ENCODE measurements around the gene CCR6.

DNA sequence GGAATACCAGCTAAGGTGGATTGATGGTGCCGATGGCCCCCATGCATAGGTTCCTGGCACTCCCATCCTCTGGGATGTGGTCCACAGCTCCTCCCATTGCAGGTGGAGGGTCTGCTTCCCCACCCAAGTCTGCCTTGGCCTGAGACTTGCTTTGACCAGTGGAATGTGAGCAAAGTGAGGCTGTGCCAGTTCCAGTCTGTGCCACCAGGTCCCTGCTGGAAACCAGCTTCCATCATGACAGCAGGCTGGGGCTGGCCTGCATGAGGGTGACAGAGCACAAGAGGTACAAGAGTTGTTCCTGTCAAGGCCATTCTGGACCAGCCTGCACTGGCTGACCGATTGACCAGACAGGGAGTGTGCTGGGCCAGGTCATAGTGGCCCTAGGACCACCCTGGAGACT is 27.0 kb upstream of the CCR6 start:
- TF ChIP-seq, protein P1, sequence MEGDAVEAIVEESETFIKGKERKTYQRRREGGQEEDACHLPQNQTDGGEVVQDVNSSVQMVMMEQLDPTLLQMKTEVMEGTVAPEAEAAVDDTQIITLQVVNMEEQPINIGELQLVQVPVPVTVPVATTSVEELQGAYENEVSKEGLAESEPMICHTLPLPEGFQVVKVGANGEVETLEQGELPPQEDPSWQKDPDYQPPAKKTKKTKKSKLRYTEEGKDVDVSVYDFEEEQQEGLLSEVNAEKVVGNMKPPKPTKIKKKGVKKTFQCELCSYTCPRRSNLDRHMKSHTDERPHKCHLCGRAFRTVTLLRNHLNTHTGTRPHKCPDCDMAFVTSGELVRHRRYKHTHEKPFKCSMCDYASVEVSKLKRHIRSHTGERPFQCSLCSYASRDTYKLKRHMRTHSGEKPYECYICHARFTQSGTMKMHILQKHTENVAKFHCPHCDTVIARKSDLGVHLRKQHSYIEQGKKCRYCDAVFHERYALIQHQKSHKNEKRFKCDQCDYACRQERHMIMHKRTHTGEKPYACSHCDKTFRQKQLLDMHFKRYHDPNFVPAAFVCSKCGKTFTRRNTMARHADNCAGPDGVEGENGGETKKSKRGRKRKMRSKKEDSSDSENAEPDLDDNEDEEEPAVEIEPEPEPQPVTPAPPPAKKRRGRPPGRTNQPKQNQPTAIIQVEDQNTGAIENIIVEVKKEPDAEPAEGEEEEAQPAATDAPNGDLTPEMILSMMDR (conservative IDR thresholded peaks at IDR 0.05 in 1 of 2, IDR thresholded peaks at IDR 0.05 in 1 of 2; ENCODE audit: low read depth in 1 of 2, low read length in 2 of 2), result no peak
- no peak for TF ChIP-seq EZH2 (IDR thresholded peaks at IDR 0.05; ENCODE audit: low read length, missing control alignments)
